T-cell (primary cell): Measurements from ENCODE around the gene EDEM1. TPM values are rescaled to one million over a fixed set of nuclear protein-coding genes. Genes with fewer than 3 reads are reported as not detected.

Experiments used
- ATAC-seq, 4 experiments: fragments of 200-7000 bp in 3 of 4; fragments of 150-1000 bp in 1 of 4; cut with Tn5 transposase; replicated peaks in 1 of 4; 1 replicate in 3 of 4; 2 replicates in 1 of 4; pipeline ENCODE4 v1.10.0; 2021; ENCODE audit warnings: moderate library complexity in 3 of 4, mild to moderate bottlenecking in 2 of 4, moderate number of reproducible peaks in 1 of 4
- CTCF ChIA-PET, 2 donors: fragments of 300-600 bp; sonication (Branson Sonifier 250); formaldehyde crosslinking; loops; one replicate each; lab custom pipeline; 2022; ENCODE audit warnings: antibody characterized with exemption in 2 of 2; lab: Charles Lee
- POLR2A ChIA-PET, 2 donors: fragments of 300-600 bp; sonication (Branson Sonifier 250); formaldehyde crosslinking; loops; one replicate each; lab custom pipeline; 2022; ENCODE audit warnings: antibody characterized with exemption in 2 of 2; lab: Charles Lee
- DNase-seq, 35 experiments: peaks; one replicate each; pipeline versions ENCODE4 v3.0.0 to v3.0.0-alpha.2; 2013 to 2023
- H3K27ac ChIP-seq: one replicate; pipeline ENCODE4 v1.5.1; 2013; ENCODE audit warnings: low read length
- H3K27me3 ChIP-seq, 2 experiments: replicated peaks in 1 of 2; 1 replicate in 1 of 2; 2 replicates in 1 of 2; pipeline versions ENCODE4 v1.6.1 to v1.7.0; 2013; ENCODE audit warnings: low read length in 1 of 2, mixed read lengths in 1 of 2; ENCODE audit not compliant: control insufficient read depth in 2 of 2, insufficient read depth in 2 of 2; ENCODE audit errors: extremely low read depth in 1 of 2
- H3K36me3 ChIP-seq, 2 donors: 1 replicate in 1 of 2; 2 replicates in 1 of 2; pipeline versions ENCODE4 v1.6.1 to v1.7.0; 2013; ENCODE audit warnings: low read length in 1 of 2; ENCODE audit not compliant: control insufficient read depth in 2 of 2, insufficient read depth in 1 of 2; ENCODE audit errors: extremely low read depth in 1 of 2
- H3K4me1 ChIP-seq, 2 experiments: 1 replicate in 1 of 2; 2 replicates in 1 of 2; pipeline versions ENCODE4 v1.6.1 to v1.7.0; 2013; ENCODE audit warnings: low read length in 2 of 2, mixed read lengths in 1 of 2; ENCODE audit not compliant: insufficient read depth in 2 of 2, control insufficient read depth in 1 of 2; ENCODE audit errors: extremely low read depth in 1 of 2
- H3K4me3 ChIP-seq, 2 donors: 1 replicate in 1 of 2; 2 replicates in 1 of 2; pipeline versions ENCODE4 v1.5.1 to v1.7.0; 2013; ENCODE audit warnings: mild to moderate bottlenecking in 2 of 2, low read length in 1 of 2, moderate library complexity in 1 of 2; ENCODE audit not compliant: control insufficient read depth in 1 of 2; ENCODE audit errors: extremely low read depth in 1 of 2
- H3K9me3 ChIP-seq: 2 replicates; pipeline ENCODE4 v1.7.0; 2013
- H3K27ac Mint-ChIP-seq, 2 donors: one replicate each; pipeline ENCODE4 v1.8.0; 2020 to 2021; ENCODE audit warnings: mild to moderate bottlenecking in 2 of 2, mixed read lengths in 2 of 2
- H3K27me3 Mint-ChIP-seq, 2 donors: one replicate each; pipeline ENCODE4 v1.8.0; 2021 to 2022; ENCODE audit warnings: mixed read lengths in 2 of 2
- H3K36me3 Mint-ChIP-seq: one replicate; pipeline ENCODE4 v1.8.0; 2021; ENCODE audit warnings: mixed read lengths
- H3K4me1 Mint-ChIP-seq, 3 donors: one replicate each; pipeline ENCODE4 v1.8.0; 2020 to 2022; ENCODE audit warnings: mixed read lengths in 3 of 3, mild to moderate bottlenecking in 1 of 3
- H3K4me3 Mint-ChIP-seq, 3 donors: one replicate each; pipeline ENCODE4 v1.8.0; 2020 to 2022; ENCODE audit warnings: mild to moderate bottlenecking in 3 of 3, mixed read lengths in 3 of 3, moderate library complexity in 3 of 3
- H3K9me3 Mint-ChIP-seq, 3 donors: one replicate each; pipeline ENCODE4 v1.8.0; 2020 to 2022; ENCODE audit warnings: mixed read lengths in 3 of 3
- WGBS: methylation state at CpG from one replicate; pipeline ENCODE4 v1.1.5; 2013; ENCODE audit warnings: missing lambda C conversion rate; ENCODE audit not compliant: insufficient coverage; 5-methylcytosine and 5-hydroxymethylcytosine counted together
- total RNA-seq, 35 experiments: library from RNA in 6 of 35; stranded (reverse) in 6 of 35; fragments of 120-200 nt in 1 of 35; gene quantifications; one replicate each; pipeline versions ENCODE4 v1.2.1 to v1.2.4 and lab custom pipeline; 2013 to 2026

Gene EDEM1
- total RNA-seq, 5 donors from 2014 or later (not counting 1 experiment from before 2014, with no cell fraction given) = 92.6 to 138 (median 113) TPM

DNA sequence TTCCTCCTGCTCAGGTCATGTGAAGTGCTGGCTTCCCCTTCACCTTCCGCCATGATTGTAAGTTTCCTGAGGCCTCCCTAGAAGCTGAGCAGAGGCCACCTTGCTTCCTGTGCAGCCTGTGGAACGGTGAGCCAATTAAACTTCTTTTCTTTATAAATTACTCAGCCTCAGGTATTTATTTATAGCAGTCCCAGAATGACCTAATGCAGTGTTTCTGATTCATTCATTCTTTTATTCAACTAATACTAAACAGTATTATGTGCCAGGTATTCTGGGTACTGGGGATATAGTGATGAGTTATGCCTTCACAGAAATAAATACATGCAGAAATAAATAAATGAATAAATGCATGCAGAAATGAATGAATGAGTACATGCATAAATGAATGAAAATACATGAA, 41.9 kb downstream of the EDEM1 start:
- H3K27me3 ChIP-seq = peaks cover 0 to 10% of the 10 kb centered on the region in 2 experiments
- no peaks in the 10 kb centered on the region for H3K9me3 ChIP-seq
- H3K27me3 Mint-ChIP-seq = peaks cover 0 to 2% of the 10 kb centered on the region in 2 donors
- no peak for ATAC-seq
- CTCF ChIA-PET = no interaction called here
- H3K4me1 Mint-ChIP-seq = peaks cover 0 to 3% (median 0%) of the 10 kb centered on the region in 3 donors
- H3K4me3 Mint-ChIP-seq = no peak overlapping the region
- POLR2A ChIA-PET = no interaction called here
- no peak overlapping the region for H3K4me3 ChIP-seq
- no peaks in the 10 kb centered on the region for H3K9me3 Mint-ChIP-seq
- H3K4me1 ChIP-seq = no peaks in the 10 kb centered on the region
- DNase-seq = no peak
- no peaks in the 10 kb centered on the region for H3K36me3 Mint-ChIP-seq
- no CpG with 5 or more reads among the region's 2 CpGs for WGBS
- H3K27ac Mint-ChIP-seq = no peak overlapping the region
- H3K36me3 ChIP-seq = no peaks in the 10 kb centered on the region
- H3K27ac ChIP-seq = no peak overlapping the region

DNA sequence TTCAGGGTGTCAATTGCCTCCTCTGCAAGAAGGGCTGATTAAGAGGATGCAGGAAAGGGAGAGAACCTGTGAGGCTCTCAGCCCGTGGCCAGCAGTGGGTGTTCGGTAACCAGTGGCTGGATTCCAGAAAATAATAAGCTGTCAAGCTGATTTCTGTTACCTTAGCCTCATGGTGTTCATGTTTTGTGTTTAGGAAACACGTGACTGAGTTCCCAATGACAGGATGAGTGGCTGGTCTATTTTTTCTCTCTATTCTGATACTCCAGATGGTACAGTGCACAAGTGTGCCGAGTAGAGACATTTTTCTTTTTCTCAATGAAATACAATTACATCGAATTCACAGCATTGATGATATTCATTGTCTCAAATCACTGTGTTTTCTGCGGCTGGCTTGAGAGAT, 43.6 kb downstream of the EDEM1 start:
- no peak for DNase-seq
- no peak overlapping the region for H3K27ac ChIP-seq
- H3K4me3 Mint-ChIP-seq = no peak overlapping the region
- no peaks in the 10 kb centered on the region for H3K9me3 Mint-ChIP-seq
- peaks cover 0 to 10% of the 10 kb centered on the region in 2 experiments for H3K27me3 ChIP-seq
- CTCF ChIA-PET = no interaction called here
- no peak for ATAC-seq
- H3K4me1 ChIP-seq = no peaks in the 10 kb centered on the region
- no peaks in the 10 kb centered on the region for H3K9me3 ChIP-seq
- 33% methylated on average over 2 of the region's 6 CpGs for WGBS
- POLR2A ChIA-PET = no interaction called here
- H3K36me3 ChIP-seq = no peaks in the 10 kb centered on the region
- H3K27me3 Mint-ChIP-seq = peaks cover 0 to 2% of the 10 kb centered on the region in 2 donors
- no peak overlapping the region for H3K27ac Mint-ChIP-seq
- H3K36me3 Mint-ChIP-seq = no peaks in the 10 kb centered on the region
- peaks cover 0 to 3% (median 0%) of the 10 kb centered on the region in 3 donors for H3K4me1 Mint-ChIP-seq
- H3K4me3 ChIP-seq = no peak overlapping the region

- Histone ChIP-seq H3K36me3 (no peaks in the 10 kb centered on the region), H3K4me3 (no peak overlapping the region), H3K4me1 (no peaks in the 10 kb centered on the region), H3K27ac (no peak overlapping the region), H3K9me3 (no peaks in the 10 kb centered on the region), H3K27me3 (peaks cover 0 to 10% of the 10 kb centered on the region in 2 experiments)
- WGBS = 40% methylated on average over 2 of the region's 2 CpGs
- ChIA-PET POLR2A (no interaction called here), CTCF (no interaction called here)
- DNase-seq (no peak), ATAC-seq (no peak)
- peaks cover 0 to 2% of the 10 kb centered on the region in 2 donors for H3K27me3 Mint-ChIP-seq
- peaks cover 0 to 3% (median 0%) of the 10 kb centered on the region in 3 donors for H3K4me1 Mint-ChIP-seq
- H3K27ac Mint-ChIP-seq = no peak overlapping the region
- no peaks in the 10 kb centered on the region for H3K36me3 Mint-ChIP-seq
- no peaks in the 10 kb centered on the region for H3K9me3 Mint-ChIP-seq
- no peak overlapping the region for H3K4me3 Mint-ChIP-seq
These were observed 44.0 kb downstream of the EDEM1 start for GRCh38 chr3:5231487-5231886.

- Histone ChIP-seq H3K4me1 (no peaks in the 10 kb centered on the region), H3K36me3 (no peaks in the 10 kb centered on the region), H3K9me3 (no peaks in the 10 kb centered on the region), H3K27ac (no peak overlapping the region), H3K4me3 (no peak overlapping the region), H3K27me3 (peaks cover 0 to 8% of the 10 kb centered on the region in 2 experiments)
- peaks cover 0 to 2% of the 10 kb centered on the region in 2 donors for H3K27me3 Mint-ChIP-seq
- CTCF ChIA-PET = interaction anchor here (0.6 to 0.7 kb wide), 2 partner anchors 740 to 1563 kb away, joined by 4 to 5 read pairs; partner anchors contain the start of gene ITPR1 (in 1 of the 2)
- 62% methylated on average over 6 of the region's 6 CpGs for WGBS
- no peak for DNase-seq
- no peaks in the 10 kb centered on the region for H3K9me3 Mint-ChIP-seq
- H3K4me3 Mint-ChIP-seq = no peak overlapping the region
- POLR2A ChIA-PET = no interaction called here
- no peaks in the 10 kb centered on the region for H3K36me3 Mint-ChIP-seq
- H3K4me1 Mint-ChIP-seq = peaks cover 0 to 3% (median 0%) of the 10 kb centered on the region in 3 donors
- no peak overlapping the region for H3K27ac Mint-ChIP-seq
- no peak for ATAC-seq
These were observed 45.1 kb downstream of the EDEM1 start for GRCh38 chr3:5232570-5232969.

- no peak for ATAC-seq
- WGBS = 82% methylated on average over 1 of the region's 2 CpGs
- H3K36me3 Mint-ChIP-seq = no peaks in the 10 kb centered on the region
- Histone ChIP-seq H3K9me3 (no peaks in the 10 kb centered on the region), H3K27me3 (peaks cover 0 to 8% of the 10 kb centered on the region in 2 experiments), H3K36me3 (no peaks in the 10 kb centered on the region), H3K27ac (no peak overlapping the region), H3K4me1 (no peaks in the 10 kb centered on the region), H3K4me3 (no peak overlapping the region)
- H3K4me3 Mint-ChIP-seq = no peak overlapping the region
- H3K27me3 Mint-ChIP-seq = peaks cover 0 to 2% of the 10 kb centered on the region in 2 donors
- H3K9me3 Mint-ChIP-seq = no peaks in the 10 kb centered on the region
- H3K27ac Mint-ChIP-seq = no peak overlapping the region
- peaks cover 0 to 3% (median 0%) of the 10 kb centered on the region in 3 donors for H3K4me1 Mint-ChIP-seq
- ChIA-PET POLR2A (no interaction called here), CTCF (interaction anchor here (0.6 to 0.7 kb wide), 4 partner anchors 57 to 1563 kb away, joined by 3 to 5 read pairs (median 4); partner anchors contain the start of gene ITPR1 (in 1 of the 2))
- no peak for DNase-seq
These were observed 45.5 kb downstream of the EDEM1 start for GRCh38 chr3:5233026-5233425.

DNA sequence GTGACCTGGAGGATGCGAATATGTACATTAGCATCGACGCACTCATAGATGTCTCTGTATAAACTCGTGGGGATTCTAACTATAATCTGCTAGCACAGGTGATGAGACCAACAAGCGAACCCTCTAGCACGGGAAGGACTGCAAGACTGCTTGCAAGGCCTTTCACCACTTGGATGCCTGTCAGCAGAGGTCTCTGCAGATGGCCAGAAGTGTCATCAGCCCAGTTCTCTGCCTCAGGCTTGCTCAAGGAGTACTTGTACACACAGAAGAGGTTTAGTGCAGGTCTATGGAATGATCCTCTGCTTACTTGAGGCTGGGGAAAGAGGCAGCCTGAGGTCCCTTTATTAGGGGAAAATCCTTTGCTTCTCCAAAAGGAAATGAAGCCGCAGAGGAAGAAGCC, 48.1 kb downstream of the EDEM1 start:
- peaks cover 0 to 3% (median 0%) of the 10 kb centered on the region in 3 donors for H3K4me1 Mint-ChIP-seq

More for the DNA sequence above, 48.1 kb downstream of the EDEM1 start:
- 88% methylated on average over 7 of the region's 7 CpGs for WGBS
- Histone ChIP-seq H3K27me3 (no peaks in the 10 kb centered on the region), H3K27ac (no peak overlapping the region), H3K4me1 (no peaks in the 10 kb centered on the region), H3K36me3 (no peaks in the 10 kb centered on the region), H3K4me3 (no peak overlapping the region), H3K9me3 (no peaks in the 10 kb centered on the region)
- Mint-ChIP-seq H3K27me3 (no peaks in the 10 kb centered on the region), H3K4me3 (no peak overlapping the region), H3K36me3 (no peaks in the 10 kb centered on the region), H3K9me3 (no peaks in the 10 kb centered on the region), H3K27ac (no peak overlapping the region)
- ChIA-PET POLR2A (no interaction called here), CTCF (no interaction called here)
- DNase-seq (no peak), ATAC-seq (no peak)
